GM12891 (cell line): ENCODE data around the gene LGALS9.
"Not testable (repeated sequence)": the region's sequence is repeated elsewhere in the genome, so short reads cannot be mapped to it uniquely, and the experiment has no call there.

ENCODE experiments used
- DNase-seq: peaks from one replicate; pipeline ENCODE4 v3.0.0; 2011; ENCODE audit warnings: low spot score; ENCODE audit not compliant: insufficient read length
- FAIRE-seq: peaks from 2 replicates; lab custom pipeline; 2011; peaks lifted over from hg19 to GRCh38; lab: Jason Lieb, UNC
- PAX5 ChIP-seq: IDR thresholded peaks from 2 replicates; pipeline ENCODE4 v1.6.1; 2011; ENCODE audit warnings: low read length, moderate library complexity, mild to moderate bottlenecking; ENCODE audit not compliant: insufficient read depth, severe bottlenecking
- POLR2A ChIP-seq: IDR thresholded peaks from 2 replicates; pipeline ENCODE4 v1.6.1; 2011; ENCODE audit warnings: low read depth, low read length, control low read depth
- POLR2AphosphoS5 ChIP-seq: IDR thresholded peaks from 2 replicates; pipeline ENCODE4 v1.6.1; 2011; ENCODE audit warnings: low read depth, low read length, control low read depth
- POU2F2 ChIP-seq: IDR thresholded peaks from 2 replicates; pipeline ENCODE4 v1.6.1; 2011; ENCODE audit warnings: low read depth, mild to moderate bottlenecking, control low read depth, low read length, moderate library complexity
- SPI1 ChIP-seq: IDR thresholded peaks from 2 replicates; pipeline ENCODE4 v1.6.1; 2011; ENCODE audit warnings: low read depth, low read length, control low read depth
- TAF1 ChIP-seq: IDR thresholded peaks from 2 replicates; pipeline ENCODE4 v1.6.1; 2011; ENCODE audit warnings: low read depth, low read length, control low read depth

The LGALS9 gene

DNA sequence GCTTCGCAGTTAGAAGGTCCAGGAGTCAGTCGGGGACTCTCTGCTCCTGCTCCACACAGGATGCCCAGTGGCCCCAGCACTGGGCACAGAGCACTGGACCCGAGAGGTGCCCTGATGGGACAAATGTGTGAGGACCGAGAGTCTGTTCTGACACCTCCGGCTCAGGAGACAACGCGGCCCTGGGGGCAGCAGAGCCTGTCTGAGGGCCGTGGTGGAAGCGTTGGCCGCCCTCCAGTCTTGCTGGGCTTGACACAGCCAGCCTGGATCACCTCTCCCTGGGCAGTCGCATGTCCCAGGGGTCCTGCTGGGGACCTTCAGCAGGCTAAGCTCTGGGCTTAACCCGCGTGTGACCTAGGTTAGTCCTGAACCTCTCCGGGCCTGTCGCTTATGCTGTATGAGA lies 23.1 kb downstream of the LGALS9 start:
- no peak for TF ChIP-seq PAX5
- DNase-seq (no peak), FAIRE-seq (no peak)

DNA sequence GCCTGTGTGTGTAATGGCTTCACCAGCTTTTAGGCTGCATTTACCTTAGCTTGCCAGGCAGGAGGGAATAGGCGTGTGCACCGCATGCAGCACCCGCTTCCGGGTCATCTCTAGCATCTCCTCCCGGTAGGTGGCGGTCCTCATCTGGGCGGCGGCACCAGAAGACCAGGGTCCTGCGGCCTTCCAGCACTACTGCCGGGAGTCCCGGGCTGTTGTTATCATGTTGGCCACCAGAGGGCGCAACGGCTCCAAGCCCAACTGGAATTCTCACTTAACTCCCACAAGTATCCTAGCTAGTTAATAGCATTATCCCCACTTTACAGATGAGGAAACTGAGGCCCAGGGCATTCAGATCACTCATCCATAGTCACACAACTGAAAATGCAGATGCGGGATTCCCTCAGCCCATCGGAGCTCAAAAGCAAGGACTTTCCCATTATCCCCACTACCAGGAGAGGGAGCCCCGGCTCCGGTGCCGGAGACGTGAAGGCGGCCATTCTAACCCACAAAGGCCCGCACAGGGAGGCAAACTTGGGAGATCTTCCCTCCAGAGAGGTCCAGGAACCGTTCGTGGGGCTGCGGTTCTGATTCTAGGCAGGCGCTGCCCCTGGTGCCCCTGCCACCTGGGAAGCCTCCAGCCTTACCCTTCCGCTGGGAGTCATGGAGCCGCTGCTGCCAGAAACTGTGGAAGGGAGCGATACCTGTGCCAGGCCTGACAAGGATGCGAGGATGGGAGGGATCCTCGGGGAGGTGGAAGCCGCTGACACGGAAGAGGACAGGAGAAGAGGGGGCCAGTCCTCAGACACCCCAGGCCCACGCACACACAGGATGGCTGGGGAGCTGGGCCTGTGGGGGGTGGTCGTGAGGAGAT lies 23.9 kb downstream of the LGALS9 start:
- DNase-seq = peak; percentile 93
- FAIRE-seq = peak; percentile 77
- TF ChIP-seq SPI1 (no peak), PAX5 (no peak), TAF1 (no peak), POLR2AphosphoS5 (no peak), POLR2A (no peak), POU2F2 (no peak)

DNA sequence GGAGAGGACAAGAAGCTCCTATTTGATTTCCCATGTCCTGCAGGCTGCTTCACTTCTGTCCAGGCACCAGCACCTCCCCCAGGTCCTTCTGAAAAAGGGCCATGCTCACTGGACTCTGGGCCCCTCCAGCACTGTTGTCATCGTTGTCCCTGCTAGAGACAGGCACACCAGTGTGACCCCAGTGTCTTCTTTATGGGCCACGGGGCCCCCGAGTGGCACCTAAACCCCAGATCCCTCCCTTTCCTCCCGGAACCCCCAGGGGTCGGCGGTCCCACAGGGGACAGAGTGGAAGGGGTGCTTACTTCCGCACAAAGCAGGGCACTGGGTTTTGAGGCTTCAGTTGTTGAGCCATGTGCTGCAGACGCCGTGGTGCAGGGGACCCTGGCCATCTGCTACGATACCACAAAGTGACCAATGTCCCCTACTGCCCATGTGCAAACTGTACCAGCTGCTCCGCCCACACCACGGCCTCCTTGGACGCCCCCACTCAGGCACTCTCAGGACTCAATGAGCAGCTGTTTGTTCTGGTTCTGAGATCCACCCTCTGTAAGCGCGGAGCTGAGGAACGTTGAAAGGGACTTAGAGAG lies 24.6 kb downstream of the LGALS9 start:
- not testable (repeated sequence) for FAIRE-seq, DNase-seq

DNA sequence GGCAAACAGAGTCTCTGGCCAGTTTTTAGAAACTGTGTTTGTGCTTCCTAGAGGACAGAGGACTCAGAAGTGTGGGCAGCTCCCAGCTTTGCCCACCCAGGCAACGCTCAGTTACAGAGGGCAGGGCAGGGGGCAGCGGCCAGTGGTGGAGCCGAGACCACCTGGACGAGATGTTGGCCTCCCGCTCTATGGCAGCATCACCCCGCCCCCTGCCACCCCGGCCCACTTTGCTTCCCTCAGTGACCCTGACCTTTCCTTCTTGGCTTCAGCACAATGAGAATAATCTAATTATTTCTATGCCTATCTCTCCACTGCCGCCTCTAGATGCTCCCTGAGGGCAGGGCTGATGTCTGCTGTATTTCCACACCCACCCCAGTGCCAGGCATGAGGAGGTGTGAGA lies 25.6 kb downstream of the LGALS9 start:
- FAIRE-seq = not testable (repeated sequence)

DNA sequence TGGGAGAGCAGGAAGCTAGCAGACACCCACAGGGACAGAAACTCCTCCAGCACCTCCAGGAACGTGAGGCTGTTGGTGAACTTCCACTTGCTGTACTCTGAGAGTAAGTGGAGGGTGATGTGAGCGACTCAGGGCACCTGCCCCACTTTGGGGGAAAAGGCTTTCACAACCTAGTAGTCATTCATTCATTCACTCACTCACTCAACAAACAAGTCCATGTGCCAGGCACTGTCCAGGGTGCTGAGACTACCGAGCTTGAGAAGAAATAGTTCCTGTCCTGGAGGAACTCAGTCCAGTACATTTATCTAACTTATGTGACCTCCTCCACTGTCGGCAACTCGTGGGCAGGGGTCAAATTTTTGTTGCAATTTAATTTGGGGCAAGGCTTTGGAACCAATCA lies 26.6 kb downstream of the LGALS9 start:
- no peak for TF ChIP-seq POLR2AphosphoS5
- no peak for TF ChIP-seq TAF1
- TF ChIP-seq POU2F2 = no peak
- TF ChIP-seq POLR2A = no peak
- no peak for TF ChIP-seq PAX5
- no peak for TF ChIP-seq SPI1
- no peak for DNase-seq
- no peak for FAIRE-seq

More for the DNA sequence above, 25.6 kb downstream of the LGALS9 start:
- not testable (repeated sequence) for DNase-seq

DNA sequence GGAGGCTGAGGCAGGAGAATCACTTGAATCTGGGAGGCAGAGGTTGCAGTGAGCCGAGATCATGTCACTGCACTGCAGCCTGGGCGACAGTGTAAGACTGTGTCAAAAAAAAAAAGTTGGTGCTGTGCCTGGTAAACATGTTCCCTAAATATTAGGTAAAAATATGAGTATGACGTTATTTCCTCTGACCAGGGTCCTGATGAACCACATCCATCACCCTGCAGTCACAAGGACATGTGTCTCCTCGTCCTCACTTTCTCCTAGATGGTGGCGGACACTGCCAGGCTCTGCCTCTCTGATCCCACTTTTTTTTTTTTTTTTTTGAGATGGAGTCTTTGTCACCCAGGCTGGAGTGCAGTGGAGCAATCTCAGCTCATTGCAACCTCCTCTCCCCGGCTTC lies 28.7 kb downstream of the LGALS9 start:
- TF ChIP-seq POLR2A (no peak), POLR2AphosphoS5 (no peak), PAX5 (no peak)
- FAIRE-seq = no peak
- no peak for DNase-seq

DNA sequence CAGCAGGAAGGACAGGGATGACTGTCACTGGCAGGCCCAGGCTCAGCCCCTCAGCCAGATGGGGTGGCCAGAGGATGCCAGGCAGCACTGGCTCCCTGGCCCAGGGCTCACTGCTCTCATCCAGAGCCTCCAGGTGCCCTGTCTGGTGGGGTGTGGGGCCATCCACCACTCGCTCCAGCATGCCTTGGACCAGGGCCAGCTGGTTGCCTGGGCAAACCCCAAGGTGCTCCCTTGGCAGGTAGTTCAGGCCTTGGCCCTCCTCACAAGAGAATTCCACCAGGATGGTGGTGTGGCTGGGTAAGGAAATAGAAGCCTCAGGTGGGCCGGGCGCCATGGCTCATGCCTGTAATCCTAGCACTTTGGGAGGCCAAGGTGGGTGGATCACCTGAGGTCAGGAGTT lies 29.4 kb downstream of the LGALS9 start:
- TF ChIP-seq PAX5 (no peak), POLR2AphosphoS5 (no peak), POLR2A (no peak), SPI1 (no peak), TAF1 (no peak), POU2F2 (no peak)
- FAIRE-seq (no peak), DNase-seq (no peak)

DNA sequence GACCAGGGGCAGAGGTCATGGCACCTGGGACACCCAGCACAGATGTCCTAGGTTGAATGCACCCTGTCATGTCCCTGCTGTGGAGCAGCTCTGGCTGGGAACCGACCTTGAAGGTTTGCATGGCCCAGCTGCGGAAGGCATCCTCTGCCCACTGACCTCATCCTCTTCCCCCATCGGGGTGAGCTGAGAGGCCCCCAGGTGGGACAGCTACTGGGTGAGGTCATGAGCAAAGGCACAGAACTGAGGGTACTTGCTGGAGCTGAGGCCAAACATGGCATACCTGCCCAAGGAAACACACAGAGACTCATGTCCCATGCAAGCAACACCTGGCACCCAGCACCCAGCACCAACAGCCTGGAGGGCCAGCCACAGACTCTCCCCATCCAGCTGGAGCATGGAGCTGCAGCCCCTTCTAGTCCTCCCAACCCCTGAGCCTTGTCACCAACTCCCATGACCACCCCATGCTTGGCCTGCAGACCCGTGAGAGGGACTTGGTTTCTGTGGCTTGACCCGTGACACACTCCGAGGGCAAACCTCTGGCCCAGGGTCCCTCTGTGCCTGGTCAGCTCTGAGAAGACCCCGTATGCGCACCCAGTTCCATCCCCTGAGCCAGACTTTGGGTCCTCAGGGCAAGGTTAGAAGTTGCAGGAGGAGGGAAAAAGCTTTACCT lies 33.1 kb downstream of the LGALS9 start:
- DNase-seq = no peak
- FAIRE-seq = no peak
- TF ChIP-seq PAX5 (no peak), TAF1 (no peak), POLR2AphosphoS5 (no peak), POLR2A (no peak), POU2F2 (no peak), SPI1 (no peak)

DNA sequence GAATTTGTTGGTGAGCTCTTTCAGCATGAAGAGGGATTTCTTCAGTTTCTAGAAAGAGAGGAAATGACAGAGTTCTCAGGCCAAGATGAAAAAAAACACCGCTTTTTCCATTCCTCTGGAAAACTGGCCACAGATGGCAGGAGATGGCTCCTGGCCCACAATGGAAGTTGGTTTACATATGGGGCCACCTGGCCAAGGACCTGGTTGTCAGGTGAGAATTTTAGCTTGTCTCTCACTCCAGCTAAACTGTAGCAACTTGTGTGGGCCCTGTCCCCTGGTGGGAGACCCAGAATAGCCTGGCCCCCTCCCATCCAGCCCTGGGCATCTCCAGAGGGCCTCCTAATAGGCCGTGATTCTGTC lies 33.6 kb downstream of the LGALS9 start:
- FAIRE-seq = no peak
- DNase-seq = no peak
- TF ChIP-seq SPI1 (no peak), PAX5 (no peak), POLR2AphosphoS5 (no peak), POU2F2 (no peak), TAF1 (no peak), POLR2A (no peak)

DNA sequence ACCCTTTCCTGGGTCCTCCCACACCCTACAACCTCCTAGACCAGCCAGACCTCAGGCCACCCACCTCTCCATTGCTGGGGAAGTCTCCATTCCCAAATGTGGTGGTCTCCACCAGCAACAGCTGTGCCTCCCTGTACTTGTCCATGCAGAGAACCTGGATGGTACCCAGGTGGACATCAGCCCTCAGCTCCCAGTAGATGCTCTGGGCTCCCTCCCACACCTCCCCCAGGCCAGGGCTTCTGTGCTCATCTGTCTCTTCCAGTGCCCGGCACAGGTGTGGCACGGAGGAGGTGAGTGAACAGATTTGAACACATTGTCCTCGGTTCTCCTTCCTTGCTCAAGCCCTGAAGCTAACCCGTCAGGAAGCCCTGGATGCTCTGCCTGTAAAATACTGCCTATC lies 34.6 kb downstream of the LGALS9 start:
- TF ChIP-seq POLR2A (no peak), POLR2AphosphoS5 (no peak), SPI1 (no peak), TAF1 (no peak), PAX5 (no peak), POU2F2 (no peak)
- no peak for DNase-seq
- no peak for FAIRE-seq

DNA sequence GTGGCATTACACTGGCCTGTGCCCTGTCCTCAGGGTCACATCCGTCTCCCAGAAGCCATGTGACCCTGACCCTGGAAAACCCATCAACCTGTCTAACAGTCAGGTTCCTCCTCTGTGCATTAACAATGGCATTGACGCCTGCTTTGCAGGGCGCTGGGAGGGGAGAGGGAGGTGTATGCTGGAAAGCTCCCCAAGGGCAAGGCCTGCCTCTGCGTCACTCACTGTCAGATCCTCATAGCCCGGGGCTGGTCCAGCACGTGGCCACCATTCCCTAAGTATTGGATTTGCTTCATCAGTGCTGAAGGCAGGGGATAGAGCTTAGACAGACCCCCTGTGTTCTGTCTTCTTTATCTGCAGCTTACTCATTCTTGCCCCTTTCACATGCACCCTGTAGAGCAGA lies 35.3 kb downstream of the LGALS9 start:
- not testable (repeated sequence) for DNase-seq, FAIRE-seq
